HEK293 (cell line): ENCODE measurements around the gene YIPF6.

Experiments used
- AEBP2 ChIP-seq: fragments of 450-650 bp; formaldehyde crosslinking; IDR thresholded peaks from 2 replicates; pipeline ENCODE4 v1.5.1; 2016; ENCODE audit warnings: missing biosample characterization, missing genetic modification characterization, borderline replicate concordance
- BCL11A ChIP-seq: fragments of 450-650 bp; formaldehyde crosslinking; IDR thresholded peaks from 2 replicates; pipeline ENCODE4 v1.5.1; 2016; ENCODE audit warnings: low read depth, missing biosample characterization, missing genetic modification characterization
- GLIS2 ChIP-seq: fragments of 450-650 bp; formaldehyde crosslinking; IDR thresholded peaks from 2 replicates; pipeline ENCODE4 v1.5.1; 2016; ENCODE audit warnings: missing biosample characterization, missing genetic modification characterization
- INSM2 ChIP-seq: fragments of 450-650 bp; formaldehyde crosslinking; IDR thresholded peaks from 2 replicates; pipeline ENCODE4 v1.5.1; 2016; ENCODE audit warnings: missing biosample characterization, missing genetic modification characterization
- KLF1 ChIP-seq: fragments of 450-650 bp; formaldehyde crosslinking; IDR thresholded peaks from 2 replicates; pipeline ENCODE4 v1.5.1; 2016; ENCODE audit warnings: missing biosample characterization, missing genetic modification characterization
- PRDM6 ChIP-seq: fragments of 450-650 bp; formaldehyde crosslinking; IDR thresholded peaks from 2 replicates; pipeline ENCODE4 v1.5.1; 2017; ENCODE audit warnings: missing biosample characterization, missing genetic modification characterization
- REPIN1 ChIP-seq: fragments of 450-650 bp; formaldehyde crosslinking; IDR thresholded peaks from 2 replicates; pipeline ENCODE4 v1.5.1; 2017; ENCODE audit warnings: missing biosample characterization, missing genetic modification characterization, low read depth
- SP3 ChIP-seq: fragments of 450-650 bp; formaldehyde crosslinking; IDR thresholded peaks from 2 replicates; pipeline ENCODE4 v1.5.1; 2016; ENCODE audit warnings: missing biosample characterization, missing genetic modification characterization
- TCF7L2 ChIP-seq: IDR thresholded peaks from 2 replicates; pipeline ENCODE4 v1.6.1; 2011; ENCODE audit warnings: low read depth, mild to moderate bottlenecking, inconsistent platforms, low read length, moderate library complexity, borderline replicate concordance
- ZEB2 ChIP-seq: fragments of 450-650 bp; formaldehyde crosslinking; IDR thresholded peaks from 2 replicates; pipeline ENCODE4 v1.5.1; 2016; ENCODE audit warnings: missing biosample characterization, missing genetic modification characterization
- ZNF146 ChIP-seq: fragments of 450-650 bp; formaldehyde crosslinking; IDR thresholded peaks from 2 replicates; pipeline ENCODE4 v1.5.1; 2016; ENCODE audit warnings: missing biosample characterization, missing genetic modification characterization
- ZNF184 ChIP-seq: fragments of 450-650 bp; IDR thresholded peaks from 2 replicates; pipeline ENCODE4 v1.5.1; 2018; ENCODE audit warnings: missing biosample characterization, mild to moderate bottlenecking, missing genetic modification characterization
- ZNF202 ChIP-seq: fragments of 450-650 bp; formaldehyde crosslinking; IDR thresholded peaks from 2 replicates; pipeline ENCODE4 v1.5.1; 2016; ENCODE audit warnings: missing biosample characterization, missing genetic modification characterization, borderline replicate concordance
- ZNF214 ChIP-seq: fragments of 450-650 bp; formaldehyde crosslinking; IDR thresholded peaks from 2 replicates; pipeline ENCODE4 v1.5.1; 2017; ENCODE audit warnings: missing biosample characterization, mild to moderate bottlenecking, missing genetic modification characterization, borderline replicate concordance
- ZNF223 ChIP-seq: fragments of 450-650 bp; formaldehyde crosslinking; IDR thresholded peaks from 2 replicates; pipeline ENCODE4 v1.5.1; 2016; ENCODE audit warnings: missing biosample characterization, missing genetic modification characterization
- ZNF23 ChIP-seq: fragments of 450-650 bp; formaldehyde crosslinking; IDR thresholded peaks from 2 replicates; pipeline ENCODE4 v1.5.1; 2016; ENCODE audit warnings: missing biosample characterization, missing genetic modification characterization, borderline replicate concordance
- ZNF24 ChIP-seq: fragments of 450-650 bp; formaldehyde crosslinking; IDR thresholded peaks from 2 replicates; pipeline ENCODE4 v1.5.1; 2016; ENCODE audit warnings: missing biosample characterization, missing genetic modification characterization
- ZNF324 ChIP-seq: fragments of 450-650 bp; formaldehyde crosslinking; IDR thresholded peaks from 2 replicates; pipeline ENCODE4 v1.5.1; 2016; ENCODE audit warnings: missing biosample characterization, missing genetic modification characterization
- ZNF473 ChIP-seq: fragments of 450-650 bp; formaldehyde crosslinking; IDR thresholded peaks from 2 replicates; pipeline ENCODE4 v1.5.1; 2017; ENCODE audit warnings: missing biosample characterization, missing genetic modification characterization
- ZNF701 ChIP-seq: fragments of 450-650 bp; formaldehyde crosslinking; IDR thresholded peaks from 2 replicates; pipeline ENCODE4 v1.5.1; 2016; ENCODE audit warnings: missing biosample characterization, missing genetic modification characterization
- ZNF76 ChIP-seq: fragments of 450-650 bp; formaldehyde crosslinking; IDR thresholded peaks from 2 replicates; pipeline ENCODE4; 2016; ENCODE audit warnings: low read depth, missing biosample characterization, missing genetic modification characterization, borderline replicate concordance
- ZNF785 ChIP-seq: fragments of 450-650 bp; formaldehyde crosslinking; IDR thresholded peaks from 2 replicates; pipeline ENCODE4 v1.5.1; 2016; ENCODE audit warnings: missing biosample characterization, missing genetic modification characterization
- ZNF792 ChIP-seq: fragments of 450-650 bp; formaldehyde crosslinking; IDR thresholded peaks from 2 replicates; pipeline ENCODE4 v1.5.1; 2016; ENCODE audit warnings: missing biosample characterization, missing genetic modification characterization
- TF ChIP-seq, protein P1 (sequence below): fragments of 450-650 bp; formaldehyde crosslinking; IDR thresholded peaks from 2 replicates; pipeline ENCODE4 v1.5.1; 2016; ENCODE audit warnings: missing biosample characterization, missing genetic modification characterization
- TF ChIP-seq, protein P2 (sequence below): IDR thresholded peaks from 2 replicates; pipeline ENCODE4 v1.6.1; 2011; ENCODE audit warnings: mild to moderate bottlenecking, low read depth, low read length, borderline replicate concordance
- TF ChIP-seq, protein P3 (sequence below): fragments of 450-650 bp; formaldehyde crosslinking; IDR thresholded peaks from 2 replicates; pipeline ENCODE4 v1.5.1; 2016; ENCODE audit warnings: missing biosample characterization, missing genetic modification characterization
- TF ChIP-seq, protein P4 (sequence below): fragments of 450-650 bp; formaldehyde crosslinking; IDR thresholded peaks from 2 replicates; pipeline ENCODE4 v1.5.1; 2017; ENCODE audit warnings: missing biosample characterization, missing genetic modification characterization

The YIPF6 gene

GRCh38 chrX:68498508-68499379, at the start of gene YIPF6 (continued):
- TF ChIP-seq, protein P1, sequence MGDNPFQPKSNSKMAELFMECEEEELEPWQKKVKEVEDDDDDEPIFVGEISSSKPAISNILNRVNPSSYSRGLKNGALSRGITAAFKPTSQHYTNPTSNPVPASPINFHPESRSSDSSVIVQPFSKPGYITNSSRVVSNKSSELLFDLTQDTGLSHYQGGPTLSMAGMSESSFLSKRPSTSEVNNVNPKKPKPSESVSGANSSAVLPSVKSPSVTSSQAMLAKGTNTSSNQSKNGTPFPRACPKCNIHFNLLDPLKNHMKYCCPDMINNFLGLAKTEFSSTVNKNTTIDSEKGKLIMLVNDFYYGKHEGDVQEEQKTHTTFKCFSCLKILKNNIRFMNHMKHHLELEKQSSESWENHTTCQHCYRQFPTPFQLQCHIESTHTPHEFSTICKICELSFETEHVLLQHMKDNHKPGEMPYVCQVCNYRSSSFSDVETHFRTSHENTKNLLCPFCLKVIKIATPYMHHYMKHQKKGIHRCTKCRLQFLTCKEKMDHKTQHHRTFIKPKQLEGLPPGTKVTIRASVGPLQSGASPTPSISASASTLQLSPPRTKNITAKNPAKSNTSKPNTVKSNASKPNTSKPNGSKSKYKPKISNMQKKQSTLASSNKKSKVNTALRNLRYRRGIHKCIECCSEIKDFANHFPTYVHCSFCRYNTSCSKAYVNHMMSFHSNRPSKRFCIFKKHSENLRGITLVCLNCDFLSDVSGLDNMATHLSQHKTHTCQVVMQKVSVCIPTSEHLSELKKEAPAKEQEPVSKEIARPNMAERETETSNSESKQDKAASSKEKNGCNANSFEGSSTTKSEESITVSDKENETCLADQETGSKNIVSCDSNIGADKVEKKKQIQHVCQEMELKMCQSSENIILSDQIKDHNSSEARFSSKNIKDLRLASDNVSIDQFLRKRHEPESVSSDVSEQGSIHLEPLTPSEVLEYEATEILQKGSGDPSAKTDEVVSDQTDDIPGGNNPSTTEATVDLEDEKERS (tag by site-specific recombination): 0 out of 2 replicates have a peak, but pooled peaks have one; percentile 23
- TF ChIP-seq ZNF223 (tag by site-specific recombination) (no peak), ZNF324 (peak; percentile 93), BCL11A (tag by site-specific recombination) (peak; percentile 78), KLF1 (tag by site-specific recombination) (no peak; the same call in none of the 2 replicates), ZNF473 (tag by site-specific recombination) (no peak), TCF7L2 (no peak), GLIS2 (tag by site-specific recombination) (no peak; the same call in 1 of the 2 replicates), PRDM6 (tag by site-specific recombination) (no peak), ZNF23 (tag by site-specific recombination) (no peak), AEBP2 (no peak), ZNF701 (tag by site-specific recombination) (no peak), ZNF792 (tag by site-specific recombination) (no peak), ZNF76 (tag by site-specific recombination) (peak; percentile 91), ZNF202 (tag by site-specific recombination) (no peak), INSM2 (tag by site-specific recombination) (0 out of 2 replicates have a peak, but pooled peaks have one; percentile 19), ZNF146 (tag by site-specific recombination) (no peak), ZNF24 (tag by site-specific recombination) (no peak), ZNF785 (tag by site-specific recombination) (no peak), ZNF214 (tag by site-specific recombination) (no peak), ZEB2 (tag by site-specific recombination) (0 out of 2 replicates have a peak, but pooled peaks have one; percentile 35), SP3 (tag by site-specific recombination) (peak; percentile 51), ZNF184 (tag by site-specific recombination) (no peak), REPIN1 (tag by site-specific recombination) (0 out of 2 replicates have a peak, but pooled peaks have one; percentile 22)
- TF ChIP-seq, protein P2, sequence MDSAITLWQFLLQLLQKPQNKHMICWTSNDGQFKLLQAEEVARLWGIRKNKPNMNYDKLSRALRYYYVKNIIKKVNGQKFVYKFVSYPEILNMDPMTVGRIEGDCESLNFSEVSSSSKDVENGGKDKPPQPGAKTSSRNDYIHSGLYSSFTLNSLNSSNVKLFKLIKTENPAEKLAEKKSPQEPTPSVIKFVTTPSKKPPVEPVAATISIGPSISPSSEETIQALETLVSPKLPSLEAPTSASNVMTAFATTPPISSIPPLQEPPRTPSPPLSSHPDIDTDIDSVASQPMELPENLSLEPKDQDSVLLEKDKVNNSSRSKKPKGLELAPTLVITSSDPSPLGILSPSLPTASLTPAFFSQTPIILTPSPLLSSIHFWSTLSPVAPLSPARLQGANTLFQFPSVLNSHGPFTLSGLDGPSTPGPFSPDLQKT: no peak
- TF ChIP-seq, protein P3, sequence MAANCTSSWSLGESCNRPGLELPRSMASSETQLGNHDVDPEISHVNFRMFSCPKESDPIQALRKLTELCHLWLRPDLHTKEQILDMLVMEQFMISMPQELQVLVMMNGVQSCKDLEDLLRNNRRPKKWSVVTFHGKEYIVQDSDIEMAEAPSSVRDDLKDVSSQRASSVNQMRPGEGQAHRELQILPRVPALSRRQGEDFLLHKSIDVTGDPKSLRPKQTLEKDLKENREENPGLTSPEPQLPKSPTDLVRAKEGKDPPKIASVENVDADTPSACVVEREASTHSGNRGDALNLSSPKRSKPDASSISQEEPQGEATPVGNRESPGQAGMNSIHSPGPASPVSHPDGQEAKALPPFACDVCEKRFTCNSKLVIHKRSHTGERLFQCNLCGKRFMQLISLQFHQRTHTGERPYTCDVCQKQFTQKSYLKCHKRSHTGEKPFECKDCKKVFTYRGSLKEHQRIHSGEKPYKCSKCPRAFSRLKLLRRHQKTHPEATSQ (tag by site-specific recombination): peak; percentile 86; the same call in 1 of the 2 replicates
- TF ChIP-seq, protein P4, sequence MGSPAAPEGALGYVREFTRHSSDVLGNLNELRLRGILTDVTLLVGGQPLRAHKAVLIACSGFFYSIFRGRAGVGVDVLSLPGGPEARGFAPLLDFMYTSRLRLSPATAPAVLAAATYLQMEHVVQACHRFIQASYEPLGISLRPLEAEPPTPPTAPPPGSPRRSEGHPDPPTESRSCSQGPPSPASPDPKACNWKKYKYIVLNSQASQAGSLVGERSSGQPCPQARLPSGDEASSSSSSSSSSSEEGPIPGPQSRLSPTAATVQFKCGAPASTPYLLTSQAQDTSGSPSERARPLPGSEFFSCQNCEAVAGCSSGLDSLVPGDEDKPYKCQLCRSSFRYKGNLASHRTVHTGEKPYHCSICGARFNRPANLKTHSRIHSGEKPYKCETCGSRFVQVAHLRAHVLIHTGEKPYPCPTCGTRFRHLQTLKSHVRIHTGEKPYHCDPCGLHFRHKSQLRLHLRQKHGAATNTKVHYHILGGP (tag by site-specific recombination): peak; percentile 79
